LHCN-M2 (cell line): ENCODE measurements around the gene EIPR1. TPM values are rescaled to one million over a fixed set of nuclear protein-coding genes. Genes with fewer than 3 reads are reported as not detected.
A peak's percentile ranks its signal among the peaks of the same experiment; 100 is the strongest.

Source experiments
- DNase-seq: peaks from one replicate; pipeline ENCODE4 v3.0.0-alpha.2; 2012; ENCODE audit warnings: low read depth
- total RNA-seq: library from RNA; depleted of rRNA; stranded (reverse); fragments of >200 nt; gene quantifications from 2 replicates; pipeline ENCODE4 v1.2.3, GENCODE V29; 2014; rRNA removed

The EIPR1 gene
- total RNA-seq, 1 experiment from 2014 or later, result 77.5 TPM

- peak; percentile 33 for DNase-seq
These were observed 226.3 kb downstream of the EIPR1 start for GRCh38 chr2:3151153-3151918.

GRCh38 chr2:3149441-3150217 is 228.0 kb downstream of the EIPR1 start:
- DNase-seq, result no peak

- no peak for DNase-seq
These were observed 228.9 kb downstream of the EIPR1 start for GRCh38 chr2:3148716-3149115.

GRCh38 chr2:3147651-3148530 is 229.7 kb downstream of the EIPR1 start:
- no peak for DNase-seq

GRCh38 chr2:3146772-3147650 is 230.6 kb downstream of the EIPR1 start:
- DNase-seq, result no peak

GRCh38 chr2:3146175-3146574 is 231.4 kb downstream of the EIPR1 start:
- DNase-seq, result no peak

- DNase-seq, result no peak
These were observed 232.1 kb downstream of the EIPR1 start for GRCh38 chr2:3145471-3146021.

GRCh38 chr2:3144856-3145255 is 232.8 kb downstream of the EIPR1 start:
- DNase-seq, result no peak

- DNase-seq, result no peak
These were observed 234.0 kb downstream of the EIPR1 start for GRCh38 chr2:3143602-3144001.

GRCh38 chr2:3142961-3143571 is 234.6 kb downstream of the EIPR1 start:
- DNase-seq, result no peak

- DNase-seq, result no peak
These were observed 235.4 kb downstream of the EIPR1 start for GRCh38 chr2:3142210-3142609.

GRCh38 chr2:3141696-3142095 is 235.9 kb downstream of the EIPR1 start:
- DNase-seq, result no peak

GRCh38 chr2:3139906-3140305 is 237.7 kb downstream of the EIPR1 start:
- no peak for DNase-seq

Other genes starting within 250 kb of the EIPR1 start
- gene TRAPPC12, start 1.9 kb upstream of the EIPR1 start, total RNA-seq, result 48.6 and 64.6 TPM in 2 replicates
- gene ADI1, start 141.7 kb upstream of the EIPR1 start, total RNA-seq, result 60.0 and 61.8 TPM in 2 replicates
- 36.4 and 36.7 TPM in 2 replicates for gene RNASEH1, start 180.5 kb upstream of the EIPR1 start, total RNA-seq
- 2,202 and 2,483 TPM in 2 replicates for gene RPS7, start 197.4 kb upstream of the EIPR1 start, total RNA-seq
- gene COLEC11, start 217.3 kb upstream of the EIPR1 start, total RNA-seq, result not detected in 2 replicates